ENCODE data around the gene GAGE12C. TPM values are rescaled to one million over a fixed set of nuclear protein-coding genes. Genes with fewer than 3 reads are reported as not detected.
"Not testable (repeated sequence)": the region's sequence is repeated elsewhere in the genome, so short reads cannot be mapped to it uniquely, and the experiment has no call there.

Gene GAGE12C, protein sequence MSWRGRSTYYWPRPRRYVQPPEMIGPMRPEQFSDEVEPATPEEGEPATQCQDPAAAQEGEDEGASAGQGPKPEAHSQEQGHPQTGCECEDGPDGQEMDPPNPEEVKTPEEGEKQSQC
- total RNA-seq: not detected

DNA sequence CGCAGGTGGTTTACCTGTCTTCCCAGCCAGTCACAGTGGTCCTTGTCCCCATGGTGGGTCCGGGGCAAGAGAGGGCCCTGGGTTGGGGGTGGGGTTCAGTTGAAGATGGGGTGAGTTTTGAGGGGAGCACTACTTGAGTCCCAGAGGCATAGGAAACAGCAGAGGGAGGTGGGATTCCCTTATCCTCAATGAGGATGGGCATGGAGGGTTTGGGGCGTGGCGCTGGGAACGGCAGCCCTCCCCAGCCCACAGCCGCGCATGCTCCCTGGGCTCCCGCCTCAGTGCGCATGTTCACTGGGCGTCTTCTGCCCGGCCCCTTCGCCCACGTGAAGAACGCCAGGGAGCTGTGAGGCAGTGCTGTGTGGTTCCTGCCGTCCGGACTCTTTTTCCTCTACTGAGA lies at the start of gene GAGE12C:
Gene GAGE12C, plus strand, starts transcription at position 301 of the 400 bp plus-strand sequence. CDS start 1,155 bp downstream, outside the sequence.
- H3K9me3 ChIP-seq; H3K27ac ChIP-seq; H3K4me1 ChIP-seq; H3K27me3 ChIP-seq; DNase-seq; H3K4me3 ChIP-seq (replicated peaks in 1 of 3); H3K36me3 ChIP-seq; intact Hi-C loops (cut with DNase I): not testable (repeated sequence)
- no CpG with 5 or more reads among the region's 16 CpGs for WGBS, 2 donors

DNA sequence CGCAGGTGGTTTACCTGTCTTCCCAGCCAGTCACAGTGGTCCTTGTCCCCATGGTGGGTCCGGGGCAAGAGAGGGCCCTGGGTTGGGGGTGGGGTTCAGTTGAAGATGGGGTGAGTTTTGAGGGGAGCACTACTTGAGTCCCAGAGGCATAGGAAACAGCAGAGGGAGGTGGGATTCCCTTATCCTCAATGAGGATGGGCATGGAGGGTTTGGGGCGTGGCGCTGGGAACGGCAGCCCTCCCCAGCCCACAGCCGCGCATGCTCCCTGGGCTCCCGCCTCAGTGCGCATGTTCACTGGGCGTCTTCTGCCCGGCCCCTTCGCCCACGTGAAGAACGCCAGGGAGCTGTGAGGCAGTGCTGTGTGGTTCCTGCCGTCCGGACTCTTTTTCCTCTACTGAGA lies 9.5 kb downstream of the GAGE12C start, which contains the start of gene GAGE12D:
Gene GAGE12D, plus strand, starts transcription at position 301 of the 400 bp plus-strand sequence. CDS start 1,155 bp downstream, outside the sequence.
- H3K27me3 ChIP-seq; intact Hi-C loops (cut with DNase I); H3K9me3 ChIP-seq; H3K27ac ChIP-seq; H3K4me1 ChIP-seq; H3K4me3 ChIP-seq (replicated peaks in 1 of 3); DNase-seq; H3K36me3 ChIP-seq: not testable (repeated sequence)
- no CpG with 5 or more reads among the region's 16 CpGs for whole genome bisulfite sequencing, 2 donors

DNA sequence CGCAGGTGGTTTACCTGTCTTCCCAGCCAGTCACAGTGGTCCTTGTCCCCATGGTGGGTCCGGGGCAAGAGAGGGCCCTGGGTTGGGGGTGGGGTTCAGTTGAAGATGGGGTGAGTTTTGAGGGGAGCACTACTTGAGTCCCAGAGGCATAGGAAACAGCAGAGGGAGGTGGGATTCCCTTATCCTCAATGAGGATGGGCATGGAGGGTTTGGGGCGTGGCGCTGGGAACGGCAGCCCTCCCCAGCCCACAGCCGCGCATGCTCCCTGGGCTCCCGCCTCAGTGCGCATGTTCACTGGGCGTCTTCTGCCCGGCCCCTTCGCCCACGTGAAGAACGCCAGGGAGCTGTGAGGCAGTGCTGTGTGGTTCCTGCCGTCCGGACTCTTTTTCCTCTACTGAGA lies 19.0 kb downstream of the GAGE12C start, which contains the start of gene GAGE12E:
Gene GAGE12E, plus strand, starts transcription at position 301 of the 400 bp plus-strand sequence. CDS start 1,155 bp downstream, outside the sequence.
- H3K4me3 ChIP-seq (replicated peaks in 1 of 3); H3K27me3 ChIP-seq; intact Hi-C loops (cut with DNase I); DNase-seq; H3K27ac ChIP-seq; H3K4me1 ChIP-seq; H3K9me3 ChIP-seq; H3K36me3 ChIP-seq: not testable (repeated sequence)
- WGBS, 2 donors: no CpG with 5 or more reads among the region's 16 CpGs

DNA sequence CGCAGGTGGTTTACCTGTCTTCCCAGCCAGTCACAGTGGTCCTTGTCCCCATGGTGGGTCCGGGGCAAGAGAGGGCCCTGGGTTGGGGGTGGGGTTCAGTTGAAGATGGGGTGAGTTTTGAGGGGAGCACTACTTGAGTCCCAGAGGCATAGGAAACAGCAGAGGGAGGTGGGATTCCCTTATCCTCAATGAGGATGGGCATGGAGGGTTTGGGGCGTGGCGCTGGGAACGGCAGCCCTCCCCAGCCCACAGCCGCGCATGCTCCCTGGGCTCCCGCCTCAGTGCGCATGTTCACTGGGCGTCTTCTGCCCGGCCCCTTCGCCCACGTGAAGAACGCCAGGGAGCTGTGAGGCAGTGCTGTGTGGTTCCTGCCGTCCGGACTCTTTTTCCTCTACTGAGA lies 28.6 kb downstream of the GAGE12C start, which contains the start of gene GAGE12F:
Gene GAGE12F, plus strand, starts transcription at position 301 of the 400 bp plus-strand sequence. CDS start 1,155 bp downstream, outside the sequence.
- H3K4me1 ChIP-seq; intact Hi-C loops (cut with DNase I); H3K4me3 ChIP-seq (replicated peaks in 1 of 3); DNase-seq; H3K27ac ChIP-seq; H3K9me3 ChIP-seq; H3K36me3 ChIP-seq; H3K27me3 ChIP-seq: not testable (repeated sequence)
- no CpG with 5 or more reads among the region's 16 CpGs for WGBS, 2 donors

DNA sequence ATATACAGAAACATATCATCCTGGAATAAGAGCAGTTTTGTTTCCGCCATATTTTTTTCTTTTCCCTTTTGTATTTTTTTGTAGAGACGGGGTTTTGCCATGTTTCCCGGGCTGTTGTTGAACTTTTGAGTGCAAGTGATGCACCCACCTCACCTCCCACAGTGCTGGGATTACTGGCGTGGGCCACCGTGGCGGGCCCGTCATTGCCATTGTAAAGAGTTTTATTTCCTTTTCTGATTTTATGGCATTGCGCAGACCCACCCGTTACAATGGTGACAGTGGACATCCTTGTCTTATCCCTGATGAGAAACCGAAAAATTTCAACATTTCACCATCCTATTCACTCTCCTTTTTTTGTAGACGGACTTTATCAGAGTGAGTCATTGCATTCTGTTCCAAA lies 36.8 kb downstream of the GAGE12C start:
- H3K27me3 ChIP-seq; H3K36me3 ChIP-seq; H3K4me3 ChIP-seq (replicated peaks in 1 of 3); H3K27ac ChIP-seq; DNase-seq; H3K9me3 ChIP-seq; intact Hi-C loops (cut with DNase I); H3K4me1 ChIP-seq: not testable (repeated sequence)
- no CpG with 5 or more reads among the region's 11 CpGs for WGBS, 2 donors

DNA sequence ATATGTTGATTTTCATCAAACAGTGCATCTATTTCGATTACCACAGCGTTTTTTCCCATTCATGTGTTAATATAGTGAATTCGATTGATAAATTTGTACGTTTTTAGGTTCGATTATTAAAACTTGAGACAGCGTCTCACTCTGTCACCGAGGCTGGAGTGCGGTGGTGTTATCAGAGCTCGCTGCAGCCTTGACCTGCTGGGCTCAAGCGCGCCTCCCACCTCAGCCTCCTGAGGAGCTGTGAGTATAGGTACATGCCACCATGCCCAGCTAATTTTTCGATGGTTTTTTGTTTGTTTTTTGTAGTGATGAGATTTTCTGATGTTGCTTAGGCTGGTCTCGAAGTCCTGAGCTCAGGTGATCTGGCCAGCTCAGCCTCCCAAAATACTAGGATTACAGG lies 37.2 kb downstream of the GAGE12C start:
- H3K9me3 ChIP-seq; H3K27ac ChIP-seq; H3K36me3 ChIP-seq; H3K27me3 ChIP-seq; H3K4me1 ChIP-seq; DNase-seq; H3K4me3 ChIP-seq (replicated peaks in 1 of 3); intact Hi-C loops (cut with DNase I): not testable (repeated sequence)
- 92% methylated on average over 7 of the region's 13 CpGs; no CpG with 5 or more reads in 1 of the 2 donors for WGBS, 2 donors

DNA sequence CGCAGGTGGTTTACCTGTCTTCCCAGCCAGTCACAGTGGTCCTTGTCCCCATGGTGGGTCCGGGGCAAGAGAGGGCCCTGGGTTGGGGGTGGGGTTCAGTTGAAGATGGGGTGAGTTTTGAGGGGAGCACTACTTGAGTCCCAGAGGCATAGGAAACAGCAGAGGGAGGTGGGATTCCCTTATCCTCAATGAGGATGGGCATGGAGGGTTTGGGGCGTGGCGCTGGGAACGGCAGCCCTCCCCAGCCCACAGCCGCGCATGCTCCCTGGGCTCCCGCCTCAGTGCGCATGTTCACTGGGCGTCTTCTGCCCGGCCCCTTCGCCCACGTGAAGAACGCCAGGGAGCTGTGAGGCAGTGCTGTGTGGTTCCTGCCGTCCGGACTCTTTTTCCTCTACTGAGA lies 38.1 kb downstream of the GAGE12C start, which contains the start of gene GAGE12G:
Gene GAGE12G, plus strand, starts transcription at position 301 of the 400 bp plus-strand sequence. CDS start 1,155 bp downstream, outside the sequence.
- WGBS, 2 donors: no CpG with 5 or more reads among the region's 16 CpGs
- H3K27ac ChIP-seq; H3K4me1 ChIP-seq; H3K36me3 ChIP-seq; intact Hi-C loops (cut with DNase I); H3K27me3 ChIP-seq; H3K9me3 ChIP-seq; DNase-seq; H3K4me3 ChIP-seq (replicated peaks in 1 of 3): not testable (repeated sequence)

DNA sequence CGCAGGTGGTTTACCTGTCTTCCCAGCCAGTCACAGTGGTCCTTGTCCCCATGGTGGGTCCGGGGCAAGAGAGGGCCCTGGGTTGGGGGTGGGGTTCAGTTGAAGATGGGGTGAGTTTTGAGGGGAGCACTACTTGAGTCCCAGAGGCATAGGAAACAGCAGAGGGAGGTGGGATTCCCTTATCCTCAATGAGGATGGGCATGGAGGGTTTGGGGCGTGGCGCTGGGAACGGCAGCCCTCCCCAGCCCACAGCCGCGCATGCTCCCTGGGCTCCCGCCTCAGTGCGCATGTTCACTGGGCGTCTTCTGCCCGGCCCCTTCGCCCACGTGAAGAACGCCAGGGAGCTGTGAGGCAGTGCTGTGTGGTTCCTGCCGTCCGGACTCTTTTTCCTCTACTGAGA lies 47.7 kb downstream of the GAGE12C start, which contains the start of gene GAGE12H:
Gene GAGE12H, plus strand, starts transcription at position 301 of the 400 bp plus-strand sequence. CDS start 1,155 bp downstream, outside the sequence.
- H3K4me3 ChIP-seq (replicated peaks in 1 of 3); H3K27me3 ChIP-seq; H3K4me1 ChIP-seq; DNase-seq; intact Hi-C loops (cut with DNase I); H3K36me3 ChIP-seq; H3K27ac ChIP-seq; H3K9me3 ChIP-seq: not testable (repeated sequence)
- WGBS, 2 donors: no CpG with 5 or more reads among the region's 16 CpGs

Small RNAs within 50 kb of the gene (small RNA-seq; reads per million reads assigned to genes)
- gene GAGE12B: not detected

Other genes with a start within 250 kb of the GAGE12C start
- gene GAGE10, start 228.5 kb upstream of the GAGE12C start, total RNA-seq: not detected
- gene GAGE12J, start 210.1 kb upstream of the GAGE12C start, total RNA-seq: not detected
- not detected for gene GAGE13, start 200.6 kb upstream of the GAGE12C start, total RNA-seq
- not detected for gene GAGE12D, start 9.6 kb downstream of the GAGE12C start, total RNA-seq
- gene GAGE12E, start 19.1 kb downstream of the GAGE12C start, total RNA-seq: not detected
- not detected for gene GAGE12F, start 28.7 kb downstream of the GAGE12C start, total RNA-seq
- not detected for gene GAGE12G, start 38.2 kb downstream of the GAGE12C start, total RNA-seq
- gene GAGE12H, start 47.8 kb downstream of the GAGE12C start, total RNA-seq: not detected
- gene GAGE2A, start 57.3 kb downstream of the GAGE12C start, total RNA-seq: not detected
- gene GAGE1, start 66.8 kb downstream of the GAGE12C start, total RNA-seq: not detected
- not detected for gene PAGE1, start 163.8 kb downstream of the GAGE12C start, total RNA-seq